Measurements from ENCODE around the gene SYNPO2. TPM values are rescaled to one million over a fixed set of nuclear protein-coding genes. Genes with fewer than 3 reads are reported as not detected.

Gene SYNPO2
- total RNA-seq, 1 experiment from 2014 or later = 0.26 TPM

DNA sequence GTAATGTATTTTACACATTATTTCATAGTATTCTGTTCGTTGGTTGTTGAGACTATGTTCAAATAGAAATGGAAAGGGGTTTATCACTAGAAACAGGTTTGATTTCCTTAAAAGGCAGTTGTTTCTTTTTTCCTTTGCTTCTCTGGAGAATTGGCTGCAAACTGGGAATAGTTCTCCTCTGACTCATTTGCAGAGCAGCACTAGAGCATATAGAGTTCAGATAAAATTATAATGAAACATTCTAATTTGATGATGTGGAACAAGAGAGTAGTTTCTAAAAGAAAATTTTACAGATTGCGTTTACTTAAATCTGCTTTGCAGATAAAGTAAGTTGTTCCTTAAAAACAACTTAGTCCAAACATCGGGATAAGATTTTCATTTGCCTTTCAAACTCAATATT lies 29.7 kb downstream of the SYNPO2 start:
- Histone ChIP-seq H3K27ac (ENCODE audit: low read depth, low read length, poor library complexity, severe bottlenecking) (no peak overlapping the region), H3K36me3 (ENCODE audit: insufficient read depth, low read length, poor library complexity, severe bottlenecking) (no peaks in the 10 kb centered on the region), H3K9me3 (ENCODE audit: low read depth, low read length, poor library complexity, severe bottlenecking) (no peaks in the 10 kb centered on the region), H3K27me3 (replicated peaks; ENCODE audit: insufficient read depth, low read depth, low read length, poor library complexity) (no peaks in the 10 kb centered on the region), H3K4me3 (ENCODE audit: low read depth, low read length, poor library complexity, severe bottlenecking) (no peak overlapping the region), H3K4me1 (ENCODE audit: insufficient read depth, low read length, poor library complexity, severe bottlenecking) (no peaks in the 10 kb centered on the region)
- ChIA-PET CTCF (no interaction called here), POLR2A (ENCODE audit: low non-redundant PET) (no interaction called here)
- peak; percentile 39 for DNase-seq (ENCODE audit: low spot score)
- intact Hi-C loops (cut with micrococcal nuclease; ENCODE audit: unreplicated experiment) = no loop called here
- no TSS peak for BruUV-seq (replicated peaks)
- TF ChIP-seq, protein P1, sequence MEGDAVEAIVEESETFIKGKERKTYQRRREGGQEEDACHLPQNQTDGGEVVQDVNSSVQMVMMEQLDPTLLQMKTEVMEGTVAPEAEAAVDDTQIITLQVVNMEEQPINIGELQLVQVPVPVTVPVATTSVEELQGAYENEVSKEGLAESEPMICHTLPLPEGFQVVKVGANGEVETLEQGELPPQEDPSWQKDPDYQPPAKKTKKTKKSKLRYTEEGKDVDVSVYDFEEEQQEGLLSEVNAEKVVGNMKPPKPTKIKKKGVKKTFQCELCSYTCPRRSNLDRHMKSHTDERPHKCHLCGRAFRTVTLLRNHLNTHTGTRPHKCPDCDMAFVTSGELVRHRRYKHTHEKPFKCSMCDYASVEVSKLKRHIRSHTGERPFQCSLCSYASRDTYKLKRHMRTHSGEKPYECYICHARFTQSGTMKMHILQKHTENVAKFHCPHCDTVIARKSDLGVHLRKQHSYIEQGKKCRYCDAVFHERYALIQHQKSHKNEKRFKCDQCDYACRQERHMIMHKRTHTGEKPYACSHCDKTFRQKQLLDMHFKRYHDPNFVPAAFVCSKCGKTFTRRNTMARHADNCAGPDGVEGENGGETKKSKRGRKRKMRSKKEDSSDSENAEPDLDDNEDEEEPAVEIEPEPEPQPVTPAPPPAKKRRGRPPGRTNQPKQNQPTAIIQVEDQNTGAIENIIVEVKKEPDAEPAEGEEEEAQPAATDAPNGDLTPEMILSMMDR (conservative IDR thresholded peaks at IDR 0.05; ENCODE audit: low read depth, low read length) = no peak
- TF ChIP-seq EZH2 (IDR thresholded peaks at IDR 0.05; ENCODE audit: borderline replicate concordance, low read depth, low read length, poor library complexity, severe bottlenecking) = no peak

DNA sequence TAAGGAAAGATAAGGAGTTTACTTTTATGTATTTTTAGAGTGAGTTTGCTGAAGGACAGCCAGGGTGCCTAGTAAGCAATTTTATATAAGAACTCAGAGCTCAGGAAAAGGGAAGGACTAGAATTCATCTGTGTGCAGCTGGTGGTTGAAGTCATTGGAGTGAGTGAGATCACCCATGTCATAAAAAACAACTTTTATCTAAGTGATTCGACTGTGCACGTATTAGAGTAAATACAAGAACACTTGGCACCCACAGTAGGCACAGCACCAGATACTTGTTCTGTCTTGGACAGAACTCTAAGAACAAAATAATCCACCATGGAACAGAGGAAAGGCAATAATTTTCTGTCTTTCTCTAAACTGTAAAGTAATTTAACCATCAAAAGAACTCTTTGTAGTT lies 31.6 kb downstream of the SYNPO2 start:
- H3K9me3 ChIP-seq (ENCODE audit: low read depth, low read length, poor library complexity, severe bottlenecking) = no peaks in the 10 kb centered on the region
- no peaks in the 10 kb centered on the region for H3K4me1 ChIP-seq (ENCODE audit: insufficient read depth, low read length, poor library complexity, severe bottlenecking)
- DNase-seq (ENCODE audit: low spot score) = no peak
- no peak overlapping the region for H3K27ac ChIP-seq (ENCODE audit: low read depth, low read length, poor library complexity, severe bottlenecking)
- H3K36me3 ChIP-seq (ENCODE audit: insufficient read depth, low read length, poor library complexity, severe bottlenecking) = no peaks in the 10 kb centered on the region
- POLR2A ChIA-PET (ENCODE audit: low non-redundant PET) = no interaction called here
- CTCF ChIA-PET = no interaction called here
- H3K27me3 ChIP-seq (replicated peaks; ENCODE audit: insufficient read depth, low read depth, low read length, poor library complexity) = no peaks in the 10 kb centered on the region
- intact Hi-C loops (cut with micrococcal nuclease; ENCODE audit: unreplicated experiment) = no loop called here
- H3K4me3 ChIP-seq (ENCODE audit: low read depth, low read length, poor library complexity, severe bottlenecking) = no peak overlapping the region
- TF ChIP-seq EZH2 (IDR thresholded peaks at IDR 0.05; ENCODE audit: borderline replicate concordance, low read depth, low read length, poor library complexity, severe bottlenecking) = no peak
- no TSS peak for BruUV-seq (replicated peaks)

DNA sequence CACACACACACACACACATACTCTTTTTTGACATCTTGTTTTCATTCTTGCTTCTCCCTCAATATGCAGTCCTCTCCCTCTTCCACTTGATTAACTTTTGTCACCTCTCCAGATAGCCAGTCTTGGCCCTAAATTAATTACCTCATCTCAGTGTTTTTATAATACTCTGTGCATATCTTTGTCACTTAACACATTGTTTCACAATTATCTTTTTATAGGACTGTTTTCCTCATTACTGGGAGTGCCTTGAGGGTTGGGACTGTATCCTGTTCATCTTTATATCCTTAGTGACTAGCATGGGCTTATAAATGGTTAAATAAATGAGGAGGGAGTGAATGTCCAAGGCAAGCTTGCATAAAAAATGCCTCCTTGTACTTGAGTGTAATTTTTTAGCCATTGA lies 33.1 kb downstream of the SYNPO2 start:
- Histone ChIP-seq H3K36me3 (ENCODE audit: insufficient read depth, low read length, poor library complexity, severe bottlenecking) (no peaks in the 10 kb centered on the region), H3K27me3 (replicated peaks; ENCODE audit: insufficient read depth, low read depth, low read length, poor library complexity) (no peaks in the 10 kb centered on the region), H3K27ac (ENCODE audit: low read depth, low read length, poor library complexity, severe bottlenecking) (no peak overlapping the region), H3K4me1 (ENCODE audit: insufficient read depth, low read length, poor library complexity, severe bottlenecking) (no peaks in the 10 kb centered on the region), H3K4me3 (ENCODE audit: low read depth, low read length, poor library complexity, severe bottlenecking) (no peak overlapping the region), H3K9me3 (ENCODE audit: low read depth, low read length, poor library complexity, severe bottlenecking) (no peaks in the 10 kb centered on the region)
- no peak for DNase-seq (ENCODE audit: low spot score)
- POLR2A ChIA-PET (ENCODE audit: low non-redundant PET) = no interaction called here
- BruUV-seq (replicated peaks) = no TSS peak
- intact Hi-C loops (cut with micrococcal nuclease; ENCODE audit: unreplicated experiment) = no loop called here
- TF ChIP-seq EZH2 (IDR thresholded peaks at IDR 0.05; ENCODE audit: borderline replicate concordance, low read depth, low read length, poor library complexity, severe bottlenecking) = no peak
- TF ChIP-seq, protein P1 (conservative IDR thresholded peaks at IDR 0.05; ENCODE audit: low read depth, low read length) = no peak
- CTCF ChIA-PET = no interaction called here

DNA sequence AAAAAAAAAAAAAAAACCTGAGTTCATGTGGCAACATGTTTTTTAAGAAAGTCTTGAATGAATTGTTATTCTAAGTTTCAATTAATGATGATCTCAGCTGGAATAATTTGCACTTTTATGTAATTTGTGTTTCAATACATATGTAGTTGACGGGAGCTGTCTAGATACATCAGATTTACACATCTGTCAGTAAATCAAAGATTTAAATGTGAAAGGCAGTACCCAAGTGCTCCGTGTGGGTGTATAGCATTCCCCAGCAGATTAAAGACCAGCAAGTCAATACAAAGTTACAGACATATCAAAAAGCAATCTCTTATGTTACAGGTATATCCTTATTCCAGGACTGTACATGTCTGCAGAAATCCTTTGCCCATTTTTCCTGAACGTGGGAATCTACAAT lies 35.2 kb downstream of the SYNPO2 start:
- Histone ChIP-seq H3K4me3 (ENCODE audit: low read depth, low read length, poor library complexity, severe bottlenecking) (no peak overlapping the region), H3K27me3 (replicated peaks; ENCODE audit: insufficient read depth, low read depth, low read length, poor library complexity) (no peaks in the 10 kb centered on the region), H3K4me1 (ENCODE audit: insufficient read depth, low read length, poor library complexity, severe bottlenecking) (no peaks in the 10 kb centered on the region), H3K27ac (ENCODE audit: low read depth, low read length, poor library complexity, severe bottlenecking) (no peak overlapping the region), H3K9me3 (ENCODE audit: low read depth, low read length, poor library complexity, severe bottlenecking) (no peaks in the 10 kb centered on the region), H3K36me3 (ENCODE audit: insufficient read depth, low read length, poor library complexity, severe bottlenecking) (no peaks in the 10 kb centered on the region)
- ChIA-PET CTCF (no interaction called here), POLR2A (ENCODE audit: low non-redundant PET) (no interaction called here)
- intact Hi-C loops (cut with micrococcal nuclease; ENCODE audit: unreplicated experiment) = no loop called here
- BruUV-seq (replicated peaks) = no TSS peak
- TF ChIP-seq EZH2 (IDR thresholded peaks at IDR 0.05; ENCODE audit: borderline replicate concordance, low read depth, low read length, poor library complexity, severe bottlenecking) = no peak
- TF ChIP-seq, protein P1 (conservative IDR thresholded peaks at IDR 0.05; ENCODE audit: low read depth, low read length) = no peak
- DNase-seq (ENCODE audit: low spot score) = no peak

Measured in A673 (cell line).